CD4-positive, alpha-beta T cell treated with Interleukin-12 subunit alpha and Interleukin-12 subunit beta, for 1 hour (primary cell): ENCODE results near the gene GDPD5.

ENCODE experiments used
- DNase-seq: peaks from one replicate; pipeline ENCODE4 v3.0.0-alpha.2; 2020

Gene GDPD5

GRCh38 chr11:75510004-75510722, 15.6 kb downstream of the GDPD5 start:
- no peak for DNase-seq

GRCh38 chr11:75509020-75509720, 16.6 kb downstream of the GDPD5 start:
- DNase-seq: no peak

GRCh38 chr11:75508051-75508561, 17.6 kb downstream of the GDPD5 start:
- DNase-seq: peak; percentile 77

- no peak for DNase-seq
Measured at GRCh38 chr11:75507571-75507970, 18.2 kb downstream of the GDPD5 start.

- no peak for DNase-seq
Measured at GRCh38 chr11:75506827-75507226, 18.9 kb downstream of the GDPD5 start.

GRCh38 chr11:75505916-75506692, 19.6 kb downstream of the GDPD5 start:
- DNase-seq: no peak

- no peak for DNase-seq
Measured at GRCh38 chr11:75504501-75504900, 21.2 kb downstream of the GDPD5 start.

GRCh38 chr11:75503531-75504099, 22.1 kb downstream of the GDPD5 start:
- DNase-seq: no peak

GRCh38 chr11:75502138-75502537, 23.6 kb downstream of the GDPD5 start:
- DNase-seq: no peak

GRCh38 chr11:75500742-75501141, 25.0 kb downstream of the GDPD5 start:
- DNase-seq: no peak

- no peak for DNase-seq
Measured at GRCh38 chr11:75499423-75500190, 26.1 kb downstream of the GDPD5 start.

- DNase-seq: no peak
Measured at GRCh38 chr11:75498556-75499255, 27.0 kb downstream of the GDPD5 start.

- no peak for DNase-seq
Measured at GRCh38 chr11:75497788-75498409, 27.8 kb downstream of the GDPD5 start.

- no peak for DNase-seq
Measured at GRCh38 chr11:75496305-75496752, 29.4 kb downstream of the GDPD5 start.

GRCh38 chr11:75495749-75496304, 29.9 kb downstream of the GDPD5 start:
- DNase-seq: no peak

GRCh38 chr11:75493626-75494025, 32.1 kb downstream of the GDPD5 start:
- DNase-seq: no peak

GRCh38 chr11:75492181-75492820, 33.4 kb downstream of the GDPD5 start:
- DNase-seq: peak; percentile 66

GRCh38 chr11:75491465-75491864, 34.3 kb downstream of the GDPD5 start:
- DNase-seq: no peak

- DNase-seq: no peak
Measured at GRCh38 chr11:75490221-75491181, 35.2 kb downstream of the GDPD5 start.
